T-helper 22 cell (primary cell): ENCODE measurements around the gene ATG2B.

Source experiments
- DNase-seq: peaks from one replicate; pipeline ENCODE4 v3.0.0-alpha.2; 2020; ENCODE audit warnings: low read depth

ATG2B gene

GRCh38 chr14:96307434-96307833, 55.7 kb downstream of the ATG2B start:
- no peak for DNase-seq

DNA sequence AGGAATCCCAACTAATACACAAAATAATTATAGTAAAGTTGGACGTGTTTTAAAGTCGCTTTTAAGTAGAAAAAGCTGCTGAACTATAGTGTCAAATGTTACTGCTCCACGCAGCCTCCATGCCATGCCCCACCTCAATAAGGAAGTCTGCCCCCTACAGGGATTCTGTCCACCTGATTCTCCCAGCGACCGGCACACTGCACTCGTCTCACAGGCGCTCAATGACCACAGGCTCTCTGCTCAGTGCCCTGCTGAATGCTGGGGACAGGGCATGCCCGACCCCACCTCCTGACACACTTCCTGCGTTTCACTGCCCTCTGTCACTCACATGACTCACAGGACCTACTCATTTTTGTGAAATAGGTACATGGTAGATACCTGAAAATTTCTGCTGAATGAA, 58.2 kb downstream of the ATG2B start:
- DNase-seq, result no peak

- no peak for DNase-seq
These were observed 59.2 kb downstream of the ATG2B start for GRCh38 chr14:96303981-96304380.

DNA sequence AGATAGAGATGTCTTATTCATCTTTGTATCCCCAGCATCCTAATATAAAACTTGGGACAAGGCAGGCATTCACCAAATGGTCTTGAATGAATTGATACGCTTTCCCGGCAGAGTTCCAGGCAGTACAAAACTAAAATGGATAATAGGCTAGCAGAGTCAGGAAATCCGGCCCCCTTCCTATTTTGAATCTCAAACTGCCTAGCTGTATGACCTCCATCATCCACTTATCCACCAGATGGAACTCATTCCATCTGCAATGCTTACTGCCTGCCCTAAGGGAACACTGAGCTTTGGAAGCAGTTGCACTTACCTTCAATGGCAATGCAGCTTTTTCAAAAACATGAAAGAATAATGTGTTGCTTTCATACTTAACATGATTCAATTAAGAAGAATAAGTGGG, 63.7 kb downstream of the ATG2B start:
- no peak for DNase-seq

GRCh38 chr14:96297997-96298515, 65.1 kb downstream of the ATG2B start:
- no peak for DNase-seq

GRCh38 chr14:96297000-96297399, 66.1 kb downstream of the ATG2B start:
- no peak for DNase-seq

DNA sequence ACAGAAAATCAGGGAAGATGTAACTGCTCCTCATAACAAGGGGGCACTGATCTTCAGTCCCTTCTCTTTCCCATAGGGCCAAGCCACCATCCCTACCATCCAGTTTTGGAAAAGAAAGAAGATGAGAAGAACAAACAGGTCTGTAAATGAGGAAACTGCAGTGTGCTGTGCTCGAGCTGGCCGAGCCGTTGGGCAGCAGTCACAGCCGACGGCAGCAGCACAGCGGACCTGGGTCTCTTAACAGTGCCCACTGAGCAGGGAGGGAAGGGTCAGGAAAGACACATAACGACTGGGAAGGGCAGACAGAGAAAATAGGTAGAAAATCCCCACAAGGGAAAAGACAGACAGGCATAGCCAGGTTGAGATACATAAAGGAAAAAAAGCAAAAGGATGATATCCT, 68.9 kb downstream of the ATG2B start:
- DNase-seq, result no peak

GRCh38 chr14:96287856-96288255, 75.3 kb downstream of the ATG2B start:
- DNase-seq, result no peak

GRCh38 chr14:96286251-96286650, 76.9 kb downstream of the ATG2B start:
- DNase-seq, result no peak

DNA sequence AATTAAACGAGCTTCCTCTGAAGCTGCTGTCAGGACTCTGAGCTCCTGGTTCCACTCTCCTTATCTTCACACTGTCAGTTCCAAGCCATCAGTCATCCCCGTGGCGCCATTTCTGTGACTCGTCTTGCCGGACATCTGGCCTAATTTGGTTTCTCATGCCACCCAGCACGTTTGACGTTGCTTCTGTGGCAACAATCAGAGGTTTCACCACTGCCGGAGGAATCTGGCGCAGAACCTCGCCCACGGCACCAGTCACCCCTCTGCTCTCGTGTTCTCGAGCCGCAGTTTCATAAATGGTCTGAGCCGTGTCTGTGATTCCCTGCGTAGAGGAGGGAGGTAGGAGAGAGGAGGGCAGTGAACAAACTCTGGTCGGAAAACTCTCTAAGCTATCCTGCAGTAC, 77.5 kb downstream of the ATG2B start:
- DNase-seq, result no peak

GRCh38 chr14:96284430-96284829, 78.7 kb downstream of the ATG2B start:
- no peak for DNase-seq

GRCh38 chr14:96284008-96284407, 79.1 kb downstream of the ATG2B start:
- DNase-seq, result no peak

- no peak for DNase-seq
These were observed 81.7 kb downstream of the ATG2B start for GRCh38 chr14:96281486-96281885.

GRCh38 chr14:96280104-96280503, 83.0 kb downstream of the ATG2B start:
- DNase-seq, result no peak

DNA sequence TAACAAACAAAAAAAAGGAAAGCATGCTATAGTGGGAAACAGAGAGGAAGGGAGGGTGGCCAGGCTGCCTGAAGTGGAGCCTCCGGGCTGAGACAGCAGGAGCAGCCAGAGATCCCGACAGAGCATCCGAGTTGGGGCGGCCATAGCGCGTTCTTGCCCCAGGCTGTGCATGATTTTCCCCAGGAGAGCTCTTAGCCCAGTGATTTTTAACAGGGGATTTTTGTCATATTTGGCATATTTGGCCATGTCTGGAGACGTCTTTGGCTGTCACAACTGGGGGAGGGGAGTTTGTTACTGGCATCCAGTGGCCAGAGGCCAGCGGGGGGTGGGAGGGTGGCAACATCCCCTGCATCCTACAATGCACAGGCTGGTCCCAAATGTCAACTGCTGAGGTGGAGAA, 83.6 kb downstream of the ATG2B start:
- no peak for DNase-seq

GRCh38 chr14:96277890-96278289, 85.3 kb downstream of the ATG2B start:
- no peak for DNase-seq

- peak; percentile 16 for DNase-seq
These were observed 87.7 kb downstream of the ATG2B start for GRCh38 chr14:96275177-96276112.

DNA sequence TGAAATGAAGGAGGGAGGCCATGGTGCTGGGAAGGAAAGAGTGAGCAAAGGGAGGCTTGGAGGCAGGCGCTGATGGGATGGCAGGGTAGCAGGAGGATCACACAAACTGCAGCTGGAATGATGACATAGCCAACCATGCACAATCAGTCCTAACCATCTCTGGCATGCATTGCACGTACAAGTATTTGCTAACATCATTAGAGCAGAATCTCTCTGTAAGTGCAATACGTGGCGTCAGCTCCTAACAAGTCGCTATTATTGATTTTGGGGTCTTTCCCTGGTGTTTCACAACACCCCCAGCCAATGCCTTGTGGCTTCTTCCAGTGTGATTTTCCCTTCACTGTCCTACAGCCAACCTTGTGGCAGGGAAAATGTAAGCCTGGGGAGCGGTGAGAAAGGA, 88.6 kb downstream of the ATG2B start:
- DNase-seq, result no peak

GRCh38 chr14:96274122-96274521, 89.0 kb downstream of the ATG2B start:
- no peak for DNase-seq

DNA sequence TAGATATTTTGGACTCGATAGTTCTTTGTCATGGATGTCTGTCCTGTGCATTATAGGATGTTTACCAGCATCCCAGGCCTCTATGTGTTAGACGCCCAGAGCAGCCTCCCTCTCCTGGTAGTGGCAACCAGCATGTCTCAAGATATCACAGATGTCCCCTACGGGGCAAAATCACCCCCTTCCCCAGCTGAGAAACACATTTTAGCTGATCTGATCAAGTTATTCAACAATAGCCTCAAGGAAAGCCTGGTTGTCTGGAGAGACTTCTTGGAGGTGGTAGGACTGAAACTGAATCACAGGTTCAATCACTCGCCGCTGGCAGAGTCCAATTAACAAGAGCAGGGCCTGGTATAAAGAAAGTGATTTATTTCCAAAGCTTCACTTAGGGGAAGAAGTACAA, 89.5 kb downstream of the ATG2B start:
- DNase-seq, result no peak

DNA sequence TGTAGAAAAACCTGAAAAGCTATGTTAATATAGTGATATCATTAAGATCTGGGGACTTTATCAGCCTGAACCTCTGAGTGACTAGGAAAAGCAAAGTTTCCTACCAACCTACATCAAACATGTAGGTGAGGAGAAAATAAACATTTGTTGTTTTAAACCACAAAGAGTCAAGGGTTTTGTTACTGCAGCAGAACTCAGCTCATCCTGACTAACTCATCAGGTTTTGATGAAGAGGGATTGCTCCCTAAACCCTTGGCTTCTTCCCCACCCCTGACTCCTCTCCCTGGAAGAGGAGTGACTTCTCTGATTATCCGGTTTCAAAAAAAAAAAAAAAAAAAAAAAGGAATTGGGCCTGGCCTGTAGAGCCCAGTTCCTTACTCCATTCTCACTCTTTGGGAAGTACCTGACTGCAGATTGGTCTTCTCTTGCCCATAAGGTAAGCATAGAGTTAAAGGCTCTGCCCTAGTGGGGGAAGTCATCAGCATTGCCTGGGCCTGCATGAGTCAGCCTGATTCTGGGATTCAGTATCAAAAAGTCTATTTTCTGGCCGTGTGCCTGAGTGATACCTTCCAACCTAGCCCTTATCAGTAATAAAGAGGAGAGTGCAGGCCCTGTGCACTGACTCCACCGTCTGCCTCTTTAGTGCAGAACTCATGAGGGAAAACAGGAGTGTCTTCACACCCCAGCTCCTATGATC, 90.2 kb downstream of the ATG2B start:
- no peak for DNase-seq

DNA sequence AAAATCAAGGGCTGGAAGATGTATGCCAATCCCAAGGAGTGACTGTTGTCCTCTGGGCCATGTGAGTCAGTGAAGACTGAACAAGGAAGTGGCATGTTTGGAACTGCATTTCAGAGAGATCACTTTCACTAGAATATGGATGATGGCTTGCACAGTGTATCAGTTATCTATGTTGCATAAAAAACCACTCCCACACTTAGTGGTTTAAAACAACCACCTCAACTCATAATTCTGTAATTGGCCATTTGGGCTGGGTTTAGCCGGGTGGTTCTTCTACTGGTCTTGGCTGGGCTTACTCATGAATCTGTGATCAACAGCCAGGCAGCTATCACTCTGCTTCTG, 91.7 kb downstream of the ATG2B start:
- no peak for DNase-seq
